MM.1S (cell line): ENCODE measurements around the gene ZIK1.

Experiments
- DNase-seq: peaks from one replicate; pipeline ENCODE4 v3.0.0-alpha.2; 2015
- H2AFZ ChIP-seq: fragments of 300-600 bp; sonication (generic); 2 replicates; pipeline ENCODE4 v1.6.0; 2016; ENCODE audit warnings: antibody characterized with exemption, low read length
- H3F3A ChIP-seq: fragments of 300-600 bp; sonication (generic); 2 replicates; pipeline ENCODE4 v1.6.1; 2016; ENCODE audit warnings: mild to moderate bottlenecking, antibody characterized with exemption, low read length, moderate library complexity, mixed read lengths; ENCODE audit not compliant: insufficient read depth
- H3K27ac ChIP-seq: fragments of 300-600 bp; sonication (generic); 2 replicates; pipeline ENCODE4 v1.5.1; 2016; ENCODE audit warnings: mild to moderate bottlenecking, low read length
- H3K27me3 ChIP-seq: fragments of 300-600 bp; sonication (generic); replicated peaks from 2 replicates; pipeline ENCODE4 v1.6.0; 2016; ENCODE audit warnings: low read length; ENCODE audit not compliant: insufficient read depth
- H3K36me3 ChIP-seq: fragments of 300-600 bp; sonication (generic); replicated peaks from 2 replicates; pipeline ENCODE4 v1.6.1; 2016; ENCODE audit warnings: mild to moderate bottlenecking, low read length, mixed read lengths; ENCODE audit not compliant: insufficient read depth
- H3K4me1 ChIP-seq: fragments of 300-600 bp; sonication (generic); 2 replicates; pipeline ENCODE4 v1.6.1; 2016; ENCODE audit warnings: low read length, mixed read lengths
- H3K4me2 ChIP-seq: fragments of 300-600 bp; sonication (generic); 2 replicates; pipeline ENCODE4 v1.6.0; 2016; ENCODE audit warnings: low read depth, low read length
- H3K4me3 ChIP-seq: fragments of 300-600 bp; sonication (generic); 2 replicates; pipeline ENCODE4 v1.5.1; 2016; ENCODE audit warnings: low read length, mixed read lengths
- H3K79me2 ChIP-seq: fragments of 300-600 bp; sonication (generic); 2 replicates; pipeline ENCODE4 v1.6.1; 2016; ENCODE audit warnings: mixed run types, low read length, mixed read lengths
- H3K9ac ChIP-seq: fragments of 300-600 bp; sonication (generic); 2 replicates; pipeline ENCODE4 v1.6.1; 2016; ENCODE audit warnings: low read length, mixed read lengths
- H3K9me2 ChIP-seq: fragments of 300-600 bp; sonication (generic); replicated peaks from 2 replicates; pipeline ENCODE4 v1.6.1; 2016; ENCODE audit warnings: mild to moderate bottlenecking, low read length, mixed read lengths; ENCODE audit not compliant: insufficient read depth
- H3K9me3 ChIP-seq: fragments of 300-600 bp; sonication (generic); replicated peaks from 2 replicates; pipeline ENCODE4 v1.6.1; 2016; ENCODE audit warnings: mild to moderate bottlenecking, low read length, mixed read lengths; ENCODE audit not compliant: insufficient read depth
- H4K20me1 ChIP-seq: fragments of 300-600 bp; sonication (generic); 2 replicates; pipeline ENCODE4 v1.6.1; 2016; ENCODE audit warnings: mild to moderate bottlenecking, low read length, moderate library complexity, mixed read lengths; ENCODE audit not compliant: insufficient read depth
- CTCF ChIP-seq: fragments of 300-600 bp; sonication (generic); IDR thresholded peaks from 2 replicates; pipeline ENCODE4 v1.5.1; 2016; ENCODE audit warnings: antibody characterized with exemption, low read length, mixed read lengths
- EZH2 ChIP-seq: fragments of 300-600 bp; sonication (generic); optimal IDR thresholded peaks from 2 replicates; pipeline ENCODE3; 2017; ENCODE audit warnings: low read depth, mild to moderate bottlenecking, antibody characterized with exemption, low read length, mixed read lengths
- EZH2phosphoT487 ChIP-seq: fragments of 300-600 bp; sonication (generic); IDR thresholded peaks from 2 replicates; pipeline ENCODE4 v1.6.1; 2018; ENCODE audit warnings: antibody characterized with exemption, low read length

ZIK1 gene

GRCh38 chr19:57641715-57642234, 57.8 kb downstream of the ZIK1 start:
- H3K9me3 ChIP-seq: no peaks in the 10 kb centered on the region
- TF ChIP-seq EZH2 (no peak), EZH2phosphoT487 (no peak), CTCF (no peak)
- no peaks in the 10 kb centered on the region for H3K27me3 ChIP-seq
- no peak overlapping the region for H2AFZ ChIP-seq
- no peak overlapping the region for H3K9ac ChIP-seq
- no peaks in the 10 kb centered on the region for H3K4me1 ChIP-seq
- H3K36me3 ChIP-seq: peaks cover 6% of the 10 kb centered on the region; the same call in 1 of the 2 replicates
- H3K4me2 ChIP-seq: no peak overlapping the region
- no peaks in the 10 kb centered on the region for H4K20me1 ChIP-seq
- H3K79me2 ChIP-seq: no peaks in the 10 kb centered on the region
- H3K27ac ChIP-seq: no peak overlapping the region
- H3F3A ChIP-seq: no peaks in the 10 kb centered on the region
- no peak overlapping the region for H3K4me3 ChIP-seq
- DNase-seq: no peak
- H3K9me2 ChIP-seq: no peaks in the 10 kb centered on the region

GRCh38 chr19:57642396-57643046, 58.6 kb downstream of the ZIK1 start:
- H3K9me2 ChIP-seq: no peaks in the 10 kb centered on the region
- no peaks in the 10 kb centered on the region for H3K27me3 ChIP-seq
- no peaks in the 10 kb centered on the region for H4K20me1 ChIP-seq
- no peaks in the 10 kb centered on the region for H3K9me3 ChIP-seq
- TF ChIP-seq CTCF (no peak), EZH2 (no peak), EZH2phosphoT487 (no peak)
- H3K4me2 ChIP-seq: no peak overlapping the region
- peaks cover 6% of the 10 kb centered on the region; the same call in 1 of the 2 replicates for H3K36me3 ChIP-seq
- no peaks in the 10 kb centered on the region for H3F3A ChIP-seq
- H3K79me2 ChIP-seq: no peaks in the 10 kb centered on the region
- DNase-seq: no peak
- no peaks in the 10 kb centered on the region for H3K4me1 ChIP-seq
- no peak overlapping the region for H2AFZ ChIP-seq
- no peak overlapping the region for H3K4me3 ChIP-seq
- no peak overlapping the region for H3K27ac ChIP-seq
- no peak overlapping the region for H3K9ac ChIP-seq
